Prostate gland (tissue), 2 donors: ENCODE results near the gene ZNRD2. TPM values are rescaled to one million over a fixed set of nuclear protein-coding genes. Genes with fewer than 3 reads are reported as not detected.

Experiments
- DNase-seq: peaks from one replicate; pipeline ENCODE4 v3.0.0-alpha.2; 2019; ENCODE audit warnings: low spot score
- H3K27ac ChIP-seq, 2 donors: fragments of 200-600 bp; sonication (generic); 2 replicates each; pipeline ENCODE4 v1.5.1; 2017 to 2019
- H3K27me3 ChIP-seq: fragments of 200-600 bp; sonication (generic); replicated peaks from 2 replicates; pipeline ENCODE4 v1.5.1; 2019; ENCODE audit not compliant: insufficient read depth
- H3K36me3 ChIP-seq, 2 donors: fragments of 200-600 bp; sonication (generic); 1 replicate in 1 of 2; 2 replicates in 1 of 2; pipeline versions ENCODE4 v1.5.1 to v1.8.1; 2017 to 2019
- H3K4me1 ChIP-seq: fragments of 200-600 bp; sonication (generic); replicated peaks from 2 replicates; pipeline ENCODE4 v1.5.1; 2019
- H3K4me3 ChIP-seq, 2 donors: fragments of 200-600 bp; sonication (generic); 2 replicates each; pipeline ENCODE4 v1.5.1; 2017 to 2019
- H3K9me3 ChIP-seq: fragments of 200-600 bp; sonication (generic); 2 replicates; pipeline ENCODE4 v1.5.1; 2017
- CTCF ChIP-seq, 4 experiments: fragments of 200-600 bp in 2 of 4; fragments of 450-650 bp in 2 of 4; sonication (generic) in 2 of 4; IDR thresholded peaks; 1 replicate in 3 of 4; 2 replicates in 1 of 4; pipeline ENCODE4 v1.5.1; 2016 to 2019; ENCODE audit warnings: antibody characterized with exemption in 4 of 4, mild to moderate bottlenecking in 2 of 4, moderate library complexity in 2 of 4
- POLR2A ChIP-seq: fragments of 450-650 bp; IDR thresholded peaks from one replicate; pipeline ENCODE4 v1.6.1; 2016; ENCODE audit warnings: antibody characterized with exemption, mild to moderate bottlenecking
- POLR2AphosphoS5 ChIP-seq: sonication (generic); formaldehyde crosslinking; IDR thresholded peaks from one replicate; pipeline ENCODE4 v1.6.1; 2017; ENCODE audit warnings: antibody characterized with exemption
- WGBS: methylation state at CpG from one replicate; pipeline ENCODE4 v1.1.5; 2018; 5-methylcytosine and 5-hydroxymethylcytosine counted together
- intact Hi-C: fragments of 100-400 bp; cut with DNase I; formaldehyde crosslinking; loops from one replicate; pipeline ENCODE4 v1.14.2; 2022
- total RNA-seq, 2 donors: library from RNA; depleted of rRNA; stranded (reverse); fragments of >200 nt; gene quantifications; one replicate each; pipeline ENCODE4 v1.1.0, GENCODE V29; 2016

ZNRD2 gene
- total RNA-seq, 2 donors from 2014 or later: 72.8 to 98.1 TPM

- no peaks in the 10 kb centered on the region for H3K4me1 ChIP-seq
- no peak overlapping the region for H3K27ac ChIP-seq
- TF ChIP-seq CTCF (IDR thresholded peaks at IDR 0.05): no peak
- TF ChIP-seq POLR2AphosphoS5: no peak
- TF ChIP-seq POLR2A: no peak
- no peak overlapping the region for H3K4me3 ChIP-seq
- 81% methylated on average over 51 of the region's 51 CpGs for WGBS
- no peak for DNase-seq
- intact Hi-C loops: no loop called here
- no peaks in the 10 kb centered on the region for H3K9me3 ChIP-seq
- H3K27me3 ChIP-seq: no peaks in the 10 kb centered on the region
- peaks cover 0 to 22% of the 10 kb centered on the region in 2 donors for H3K36me3 ChIP-seq
Observed at GRCh38 chr11:65585396-65586246, 15.3 kb downstream of the ZNRD2 start.

- Histone ChIP-seq H3K36me3 (peaks cover 0 to 16% of the 10 kb centered on the region in 2 donors), H3K27ac (no peak overlapping the region)
- TF ChIP-seq CTCF (IDR thresholded peaks at IDR 0.05): no peak
- no peak for TF ChIP-seq POLR2A
- TF ChIP-seq POLR2AphosphoS5: no peak
Observed at GRCh38 chr11:65586247-65586630, 16.0 kb downstream of the ZNRD2 start.

GRCh38 chr11:65586676-65587075 lies 16.4 kb downstream of the ZNRD2 start:
- H3K36me3 ChIP-seq: peaks cover 0 to 11% of the 10 kb centered on the region in 2 donors
- H3K27ac ChIP-seq: no peak overlapping the region

More at GRCh38 chr11:65586247-65586630, 16.0 kb downstream of the ZNRD2 start:
- 81% methylated on average over 4 of the region's 4 CpGs for WGBS
- Histone ChIP-seq H3K4me1 (no peaks in the 10 kb centered on the region), H3K4me3 (no peak overlapping the region), H3K27me3 (no peaks in the 10 kb centered on the region), H3K9me3 (no peaks in the 10 kb centered on the region)
- DNase-seq: no peak
- intact Hi-C loops: no loop called here

GRCh38 chr11:65588199-65589054 lies 18.1 kb downstream of the ZNRD2 start:
- peak overlapping the region in 1 of 2 donors; percentile 45 for H3K27ac ChIP-seq
- no peaks in the 10 kb centered on the region for H3K27me3 ChIP-seq
- H3K4me1 ChIP-seq: no peaks in the 10 kb centered on the region
- H3K36me3 ChIP-seq: peaks cover 0 to 11% of the 10 kb centered on the region in 2 donors
- intact Hi-C loops: no loop called here
- peak; percentile 44 for DNase-seq
- H3K4me3 ChIP-seq: no peak overlapping the region
- peak in 3 of 4 experiments; percentile 21 to 65 (median 53) for TF ChIP-seq CTCF (IDR thresholded peaks at IDR 0.05)
- TF ChIP-seq POLR2A: no peak
- no peaks in the 10 kb centered on the region for H3K9me3 ChIP-seq
- WGBS: 57% methylated on average over 13 of the region's 13 CpGs

More at GRCh38 chr11:65586676-65587075, 16.4 kb downstream of the ZNRD2 start:
- intact Hi-C loops: no loop called here
- no peak for TF ChIP-seq CTCF (IDR thresholded peaks at IDR 0.05)
- no peak for TF ChIP-seq POLR2A
- TF ChIP-seq POLR2AphosphoS5: no peak
- Histone ChIP-seq H3K9me3 (no peaks in the 10 kb centered on the region), H3K27me3 (no peaks in the 10 kb centered on the region), H3K4me1 (no peaks in the 10 kb centered on the region), H3K4me3 (no peak overlapping the region)
- 74% methylated on average over 2 of the region's 2 CpGs for WGBS
- DNase-seq: no peak
